Lung microvascular endothelial cell (primary cell): ENCODE data around the gene ARAP2. TPM values are rescaled to one million over a fixed set of nuclear protein-coding genes. Genes with fewer than 3 reads are reported as not detected.

Experiments used
- DNase-seq, 2 donors: peaks; one replicate each; pipeline versions ENCODE4 v3.0.0 to v3.0.0-alpha.2; 2010; ENCODE audit warnings: low read depth in 2 of 2
- total RNA-seq: library from RNA; depleted of rRNA; stranded (reverse); fragments of >200 nt; gene quantifications from 2 replicates; pipeline ENCODE4 v1.2.1, GENCODE V29; 2014

The ARAP2 gene, protein sequence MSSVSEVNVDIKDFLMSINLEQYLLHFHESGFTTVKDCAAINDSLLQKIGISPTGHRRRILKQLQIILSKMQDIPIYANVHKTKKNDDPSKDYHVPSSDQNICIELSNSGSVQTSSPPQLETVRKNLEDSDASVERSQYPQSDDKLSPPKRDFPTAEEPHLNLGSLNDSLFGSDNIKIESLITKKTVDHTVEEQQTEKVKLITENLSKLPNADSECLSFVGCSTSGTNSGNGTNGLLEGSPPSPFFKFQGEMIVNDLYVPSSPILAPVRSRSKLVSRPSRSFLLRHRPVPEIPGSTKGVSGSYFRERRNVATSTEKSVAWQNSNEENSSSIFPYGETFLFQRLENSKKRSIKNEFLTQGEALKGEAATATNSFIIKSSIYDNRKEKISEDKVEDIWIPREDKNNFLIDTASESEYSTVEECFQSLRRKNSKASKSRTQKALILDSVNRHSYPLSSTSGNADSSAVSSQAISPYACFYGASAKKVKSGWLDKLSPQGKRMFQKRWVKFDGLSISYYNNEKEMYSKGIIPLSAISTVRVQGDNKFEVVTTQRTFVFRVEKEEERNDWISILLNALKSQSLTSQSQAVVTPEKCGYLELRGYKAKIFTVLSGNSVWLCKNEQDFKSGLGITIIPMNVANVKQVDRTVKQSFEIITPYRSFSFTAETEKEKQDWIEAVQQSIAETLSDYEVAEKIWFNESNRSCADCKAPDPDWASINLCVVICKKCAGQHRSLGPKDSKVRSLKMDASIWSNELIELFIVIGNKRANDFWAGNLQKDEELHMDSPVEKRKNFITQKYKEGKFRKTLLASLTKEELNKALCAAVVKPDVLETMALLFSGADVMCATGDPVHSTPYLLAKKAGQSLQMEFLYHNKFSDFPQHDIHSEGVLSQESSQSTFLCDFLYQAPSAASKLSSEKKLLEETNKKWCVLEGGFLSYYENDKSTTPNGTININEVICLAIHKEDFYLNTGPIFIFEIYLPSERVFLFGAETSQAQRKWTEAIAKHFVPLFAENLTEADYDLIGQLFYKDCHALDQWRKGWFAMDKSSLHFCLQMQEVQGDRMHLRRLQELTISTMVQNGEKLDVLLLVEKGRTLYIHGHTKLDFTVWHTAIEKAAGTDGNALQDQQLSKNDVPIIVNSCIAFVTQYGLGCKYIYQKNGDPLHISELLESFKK (N-terminal part only)
- total RNA-seq, result under 0.01 and 0.40 TPM in 2 replicates

- DNase-seq, result peak in 1 of 2 donors; percentile 0
Observed at GRCh38 chr4:36244257-36245082, at the start of gene ARAP2. Gene ARAP2 (minus strand): TSS chr4:36244514. CDS start chr4:36229486, 15,028 bp downstream.

DNA sequence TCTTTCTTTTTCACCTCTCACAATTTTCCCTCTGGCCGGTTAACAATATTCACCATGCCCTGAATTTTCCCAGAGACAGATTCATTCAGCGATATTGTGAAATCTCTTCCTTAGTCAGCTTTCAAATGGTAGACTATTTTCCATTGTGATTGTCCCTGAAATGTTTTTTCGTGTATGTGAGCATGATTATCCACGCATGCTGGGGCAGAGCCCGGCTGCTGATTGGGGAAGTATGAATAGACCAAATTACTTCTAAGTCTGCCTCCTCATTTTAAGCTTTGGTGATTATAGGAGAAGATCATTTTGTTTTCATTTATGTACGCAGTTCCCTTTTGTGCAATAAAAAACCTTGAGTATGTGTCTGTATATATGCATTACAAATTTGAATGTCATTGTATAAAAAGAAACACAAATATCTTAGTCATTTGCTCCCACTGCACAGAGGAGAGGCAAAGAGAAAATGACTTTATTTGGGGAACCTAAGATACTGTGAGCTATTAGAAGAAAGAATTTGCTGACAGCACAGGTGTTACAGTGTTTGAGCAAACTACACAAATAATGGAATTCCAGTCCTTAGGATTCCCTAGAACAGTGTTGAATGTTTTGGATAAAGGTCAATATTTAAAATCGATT is 48.4 kb upstream of the ARAP2 start:
- DNase-seq, result no peak

GRCh38 chr4:36290641-36291040 is 46.3 kb upstream of the ARAP2 start:
- DNase-seq, result no peak

GRCh38 chr4:36288731-36289426 is 44.6 kb upstream of the ARAP2 start:
- no peak for DNase-seq

DNA sequence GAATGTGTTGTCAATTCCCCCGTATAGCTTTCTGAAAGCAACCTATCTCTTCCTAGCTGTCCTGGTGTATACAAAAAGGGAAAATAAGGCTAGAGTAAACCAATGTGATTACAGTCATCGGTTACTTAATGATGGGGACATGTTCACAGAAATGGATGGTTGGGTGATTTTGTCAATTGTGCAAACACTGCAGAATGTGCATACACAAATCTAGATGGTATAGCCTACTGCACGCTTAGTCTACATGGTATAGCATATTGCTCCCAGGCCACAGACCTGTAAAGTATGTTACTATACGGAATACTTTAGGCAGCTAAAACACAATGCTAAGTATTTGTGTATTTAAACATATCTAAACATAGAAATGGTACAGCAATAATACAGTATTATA is 42.2 kb upstream of the ARAP2 start:
- DNase-seq, result no peak

DNA sequence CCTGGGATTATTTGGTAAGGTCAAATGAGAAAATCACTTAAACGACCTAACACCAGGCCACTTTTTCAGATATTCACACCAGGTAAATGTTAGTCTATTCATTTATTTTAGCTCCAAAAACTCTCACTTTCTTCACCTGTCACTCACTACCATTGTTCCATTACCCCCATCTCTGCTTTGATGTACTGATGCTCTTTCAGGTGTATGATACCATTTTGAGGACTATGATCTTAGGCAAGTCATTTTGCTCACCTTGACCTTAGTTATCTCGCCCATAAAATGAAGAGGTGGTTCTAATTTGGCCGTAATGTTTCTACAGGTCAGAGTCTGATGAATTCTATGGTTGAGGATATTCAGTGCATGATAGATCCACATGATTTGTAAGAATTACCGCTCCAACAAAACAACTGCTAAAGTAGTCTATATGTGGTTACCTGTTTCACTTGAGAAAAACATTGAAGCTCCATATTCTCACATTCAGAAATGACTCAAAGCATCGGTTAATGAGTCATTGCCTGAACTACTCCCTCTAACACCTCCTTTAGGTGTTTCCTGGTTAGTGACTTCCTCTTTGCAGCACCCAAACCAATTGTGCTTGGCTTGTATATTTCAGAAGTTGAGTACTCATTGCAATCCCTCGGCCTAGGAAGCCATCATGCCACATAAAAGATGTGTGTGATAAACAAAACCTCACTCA is 41.6 kb upstream of the ARAP2 start:
- DNase-seq, result no peak

DNA sequence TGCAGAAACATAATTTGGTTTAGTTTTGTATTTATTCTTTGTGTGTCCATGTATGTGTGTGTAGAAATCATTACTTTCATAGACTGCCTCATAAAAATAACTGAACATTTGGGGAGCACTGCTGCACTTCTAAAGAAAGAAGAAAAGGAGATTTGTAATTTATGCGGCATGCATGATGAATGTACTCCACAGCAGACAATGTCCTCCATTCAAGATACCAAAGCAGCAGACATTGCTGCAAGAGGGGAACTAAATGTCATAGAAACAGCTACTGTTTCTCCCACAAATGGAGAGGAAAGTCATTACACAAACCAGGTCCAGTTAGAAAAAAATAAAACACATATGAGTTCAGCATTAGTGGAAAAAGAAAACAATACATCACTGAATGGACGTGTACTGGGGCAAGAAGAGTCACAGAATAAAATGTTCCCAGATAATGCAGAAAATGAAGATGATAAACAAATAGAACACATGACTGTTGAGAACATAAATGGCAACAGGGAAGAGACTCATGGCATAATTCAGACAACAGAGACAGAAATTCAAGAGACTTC is 39.7 kb upstream of the ARAP2 start:
- DNase-seq, result no peak

- no peak for DNase-seq
Observed at GRCh38 chr4:36282503-36283030, 38.3 kb upstream of the ARAP2 start.

DNA sequence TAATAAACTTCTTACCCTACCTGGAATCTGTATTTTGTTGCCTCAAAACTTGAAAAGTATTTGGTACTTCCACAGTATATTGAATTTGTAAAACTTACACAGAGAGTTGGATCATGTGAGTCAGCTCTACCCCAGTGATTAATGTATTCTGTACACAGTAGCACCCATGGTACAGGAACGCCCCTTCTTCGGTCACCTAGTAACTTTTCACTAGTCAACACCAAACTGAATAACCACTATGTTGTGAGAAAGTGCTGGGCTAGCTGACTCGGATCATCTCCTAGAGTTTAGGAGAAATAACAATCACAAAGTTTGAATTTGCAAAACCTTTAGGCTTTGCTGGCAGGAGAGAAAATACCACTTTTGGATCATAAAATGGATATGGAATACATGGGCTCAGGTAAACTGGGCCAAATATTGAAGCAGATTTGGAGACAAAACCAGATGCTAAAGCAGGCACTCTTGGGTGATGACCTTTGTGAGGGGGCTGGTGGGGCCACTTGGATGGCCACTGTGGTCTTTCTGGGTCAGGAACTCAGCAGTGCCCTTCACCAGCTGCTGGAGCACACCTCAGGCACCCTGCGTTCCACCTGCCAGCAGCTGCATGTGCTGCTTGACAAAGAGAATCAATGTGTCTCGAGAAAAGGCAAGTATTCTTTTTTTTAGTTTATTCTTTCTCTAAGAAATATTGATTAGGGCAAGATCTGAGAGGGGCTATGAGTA is 37.2 kb upstream of the ARAP2 start, which contains the start of gene DTHD1:
TSS of gene DTHD1 (plus strand) at position 233 of the 723 bp plus-strand sequence. CDS start at position 376, 143 bp downstream.
- no peak for DNase-seq

GRCh38 chr4:36280555-36280954 is 36.2 kb upstream of the ARAP2 start:
- DNase-seq, result no peak

- no peak for DNase-seq
Observed at GRCh38 chr4:36278789-36279188, 34.5 kb upstream of the ARAP2 start.

DNA sequence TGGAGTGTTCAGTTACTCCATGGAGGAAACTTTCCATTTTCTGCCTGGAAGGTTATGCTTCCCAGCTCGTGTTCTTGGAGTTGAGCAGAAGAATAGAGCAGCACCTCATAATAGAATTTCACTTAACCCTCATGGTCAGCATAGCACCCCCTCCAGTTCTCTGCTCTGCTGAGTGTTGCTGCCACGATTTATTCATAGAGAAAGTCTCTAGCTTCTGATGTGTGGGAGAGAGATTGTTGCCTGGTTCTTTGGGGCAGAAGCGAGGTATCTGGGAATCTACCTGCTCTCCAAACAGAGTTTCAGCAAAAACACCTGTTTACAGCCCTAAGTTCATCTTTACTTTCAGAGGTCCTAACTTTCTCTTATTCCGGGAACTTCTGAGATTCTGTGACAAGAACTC is 33.2 kb upstream of the ARAP2 start:
- DNase-seq, result no peak

DNA sequence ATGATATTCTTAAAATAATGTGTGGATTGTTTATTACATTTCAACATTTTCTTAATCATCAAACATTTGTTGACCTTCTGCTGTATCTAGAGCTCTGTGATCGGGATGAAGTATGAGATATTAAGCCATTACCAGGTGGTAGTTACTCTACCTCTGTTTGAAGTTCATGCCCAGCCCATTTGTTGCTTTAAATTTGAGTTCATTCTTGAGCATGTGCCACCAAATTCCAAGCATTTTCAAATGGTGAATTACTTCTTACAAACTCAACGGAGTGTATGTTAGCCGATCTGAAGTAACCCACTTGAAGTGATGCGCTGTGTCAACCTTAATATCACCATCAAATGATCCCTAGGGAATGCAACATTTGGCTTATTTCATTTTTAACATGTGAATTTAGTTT is 29.8 kb upstream of the ARAP2 start:
- DNase-seq, result no peak

GRCh38 chr4:36273276-36273675 is 29.0 kb upstream of the ARAP2 start:
- no peak for DNase-seq

GRCh38 chr4:36269533-36270173 is 25.3 kb upstream of the ARAP2 start:
- DNase-seq, result no peak

- DNase-seq, result no peak
Observed at GRCh38 chr4:36269101-36269500, 24.8 kb upstream of the ARAP2 start.

GRCh38 chr4:36267486-36268268 is 23.4 kb upstream of the ARAP2 start:
- no peak for DNase-seq
